ENCODE results near the gene ARL5C.

ARL5C gene

DNA sequence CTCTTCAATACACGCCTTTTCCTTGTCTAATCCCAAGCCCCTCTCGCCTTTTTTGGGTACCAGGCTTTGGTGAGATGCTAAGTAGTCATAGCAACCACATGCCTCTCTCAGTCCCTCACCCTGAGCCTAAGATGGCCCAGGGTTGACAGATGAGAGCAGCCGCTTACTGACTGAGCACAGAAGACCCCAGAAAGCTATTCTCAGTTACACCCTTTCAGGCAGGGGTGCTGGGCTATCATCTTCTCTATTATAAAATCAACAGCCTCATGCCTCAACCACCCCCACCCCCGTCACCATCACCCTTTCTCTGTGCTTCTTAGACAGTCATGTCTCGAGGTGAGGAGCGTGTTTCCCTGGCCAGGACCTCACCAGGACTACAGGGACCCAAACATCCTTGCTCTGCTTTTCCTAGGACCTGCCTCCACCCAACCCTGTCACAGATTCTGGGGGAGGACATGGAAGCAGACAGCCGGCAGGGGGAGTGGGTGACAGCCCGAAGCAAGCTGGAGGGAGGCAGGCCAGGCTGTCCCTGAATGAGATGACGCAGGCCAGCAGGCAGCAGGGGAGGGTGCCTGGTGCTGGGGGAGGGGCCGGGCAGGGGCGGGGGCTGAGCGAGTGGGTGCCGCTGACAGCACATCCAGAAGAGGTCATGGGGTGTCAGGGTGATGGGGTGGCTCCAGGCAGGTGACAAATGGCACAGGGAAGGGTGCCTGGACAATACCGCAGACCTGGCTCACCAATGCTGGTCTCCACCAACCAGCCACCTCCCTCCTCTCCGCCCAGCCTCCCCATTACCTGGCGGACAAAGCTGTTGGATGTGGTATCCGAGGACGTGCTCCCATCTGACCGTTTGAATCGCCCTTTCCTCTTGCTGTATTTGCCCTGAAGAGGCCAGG lies 28.4 kb upstream of the ARL5C start (continued):
- TF ChIP-seq, protein P1, sequence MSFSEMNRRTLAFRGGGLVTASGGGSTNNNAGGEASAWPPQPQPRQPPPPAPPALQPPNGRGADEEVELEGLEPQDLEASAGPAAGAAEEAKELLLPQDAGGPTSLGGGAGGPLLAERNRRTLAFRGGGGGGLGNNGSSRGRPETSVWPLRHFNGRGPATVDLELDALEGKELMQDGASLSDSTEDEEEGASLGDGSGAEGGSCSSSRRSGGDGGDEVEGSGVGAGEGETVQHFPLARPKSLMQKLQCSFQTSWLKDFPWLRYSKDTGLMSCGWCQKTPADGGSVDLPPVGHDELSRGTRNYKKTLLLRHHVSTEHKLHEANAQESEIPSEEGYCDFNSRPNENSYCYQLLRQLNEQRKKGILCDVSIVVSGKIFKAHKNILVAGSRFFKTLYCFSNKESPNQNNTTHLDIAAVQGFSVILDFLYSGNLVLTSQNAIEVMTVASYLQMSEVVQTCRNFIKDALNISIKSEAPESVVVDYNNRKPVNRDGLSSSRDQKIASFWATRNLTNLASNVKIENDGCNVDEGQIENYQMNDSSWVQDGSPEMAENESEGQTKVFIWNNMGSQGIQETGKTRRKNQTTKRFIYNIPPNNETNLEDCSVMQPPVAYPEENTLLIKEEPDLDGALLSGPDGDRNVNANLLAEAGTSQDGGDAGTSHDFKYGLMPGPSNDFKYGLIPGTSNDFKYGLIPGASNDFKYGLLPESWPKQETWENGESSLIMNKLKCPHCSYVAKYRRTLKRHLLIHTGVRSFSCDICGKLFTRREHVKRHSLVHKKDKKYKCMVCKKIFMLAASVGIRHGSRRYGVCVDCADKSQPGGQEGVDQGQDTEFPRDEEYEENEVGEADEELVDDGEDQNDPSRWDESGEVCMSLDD (tag by site-specific recombination; IDR thresholded peaks at IDR 0.05) = no peak
- TF ChIP-seq, protein P2, sequence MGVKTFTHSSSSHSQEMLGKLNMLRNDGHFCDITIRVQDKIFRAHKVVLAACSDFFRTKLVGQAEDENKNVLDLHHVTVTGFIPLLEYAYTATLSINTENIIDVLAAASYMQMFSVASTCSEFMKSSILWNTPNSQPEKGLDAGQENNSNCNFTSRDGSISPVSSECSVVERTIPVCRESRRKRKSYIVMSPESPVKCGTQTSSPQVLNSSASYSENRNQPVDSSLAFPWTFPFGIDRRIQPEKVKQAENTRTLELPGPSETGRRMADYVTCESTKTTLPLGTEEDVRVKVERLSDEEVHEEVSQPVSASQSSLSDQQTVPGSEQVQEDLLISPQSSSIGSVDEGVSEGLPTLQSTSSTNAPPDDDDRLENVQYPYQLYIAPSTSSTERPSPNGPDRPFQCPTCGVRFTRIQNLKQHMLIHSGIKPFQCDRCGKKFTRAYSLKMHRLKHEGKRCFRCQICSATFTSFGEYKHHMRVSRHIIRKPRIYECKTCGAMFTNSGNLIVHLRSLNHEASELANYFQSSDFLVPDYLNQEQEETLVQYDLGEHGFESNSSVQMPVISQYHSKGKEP (tag by site-specific recombination; IDR thresholded peaks at IDR 0.05) = no peak
- TF ChIP-seq ZFP37 (tag by site-specific recombination; IDR thresholded peaks at IDR 0.05) (no peak), ZFHX2 (tag by site-specific recombination; conservative IDR thresholded peaks at IDR 0.05) (peak; percentile 78), SP2 (tag by site-specific recombination; IDR thresholded peaks at IDR 0.05) (peak; percentile 65), GLIS1 (tag by site-specific recombination; IDR thresholded peaks at IDR 0.05) (peak; percentile 52), SP7 (tag by site-specific recombination; IDR thresholded peaks at IDR 0.05) (peak; percentile 42), ZBTB21 (tag by site-specific recombination; IDR thresholded peaks at IDR 0.05) (peak; percentile 34; the same call in 1 of the 2 replicates), TCF7L2 (IDR thresholded peaks at IDR 0.05; ENCODE audit: borderline replicate concordance, low read depth, low read length) (no peak), ZNF830 (tag by site-specific recombination; IDR thresholded peaks at IDR 0.05; ENCODE audit: low read depth) (no peak), ZNF555 (tag by site-specific recombination; conservative IDR thresholded peaks at IDR 0.05) (no peak), ZBTB8A (tag by site-specific recombination; IDR thresholded peaks at IDR 0.05) (no peak), ZBTB48 (tag by site-specific recombination; IDR thresholded peaks at IDR 0.05) (peak; percentile 40; the same call in 1 of the 2 replicates), ZNF157 (tag by site-specific recombination; IDR thresholded peaks at IDR 0.05) (no peak), ZEB2 (tag by site-specific recombination; IDR thresholded peaks at IDR 0.05) (no peak), ZNF366 (tag by site-specific recombination; conservative IDR thresholded peaks at IDR 0.05) (no peak), FEZF1 (tag by site-specific recombination; IDR thresholded peaks at IDR 0.05) (no peak), ZNF76 (tag by site-specific recombination; IDR thresholded peaks at IDR 0.05; ENCODE audit: borderline replicate concordance, low read depth) (no peak), OVOL3 (tag by site-specific recombination; IDR thresholded peaks at IDR 0.05) (no peak)
- TF ChIP-seq, protein P3, sequence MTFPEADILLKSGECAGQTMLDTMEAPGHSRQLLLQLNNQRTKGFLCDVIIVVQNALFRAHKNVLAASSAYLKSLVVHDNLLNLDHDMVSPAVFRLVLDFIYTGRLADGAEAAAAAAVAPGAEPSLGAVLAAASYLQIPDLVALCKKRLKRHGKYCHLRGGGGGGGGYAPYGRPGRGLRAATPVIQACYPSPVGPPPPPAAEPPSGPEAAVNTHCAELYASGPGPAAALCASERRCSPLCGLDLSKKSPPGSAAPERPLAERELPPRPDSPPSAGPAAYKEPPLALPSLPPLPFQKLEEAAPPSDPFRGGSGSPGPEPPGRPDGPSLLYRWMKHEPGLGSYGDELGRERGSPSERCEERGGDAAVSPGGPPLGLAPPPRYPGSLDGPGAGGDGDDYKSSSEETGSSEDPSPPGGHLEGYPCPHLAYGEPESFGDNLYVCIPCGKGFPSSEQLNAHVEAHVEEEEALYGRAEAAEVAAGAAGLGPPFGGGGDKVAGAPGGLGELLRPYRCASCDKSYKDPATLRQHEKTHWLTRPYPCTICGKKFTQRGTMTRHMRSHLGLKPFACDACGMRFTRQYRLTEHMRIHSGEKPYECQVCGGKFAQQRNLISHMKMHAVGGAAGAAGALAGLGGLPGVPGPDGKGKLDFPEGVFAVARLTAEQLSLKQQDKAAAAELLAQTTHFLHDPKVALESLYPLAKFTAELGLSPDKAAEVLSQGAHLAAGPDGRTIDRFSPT (tag by site-specific recombination; IDR thresholded peaks at IDR 0.05) = peak; percentile 68

DNA sequence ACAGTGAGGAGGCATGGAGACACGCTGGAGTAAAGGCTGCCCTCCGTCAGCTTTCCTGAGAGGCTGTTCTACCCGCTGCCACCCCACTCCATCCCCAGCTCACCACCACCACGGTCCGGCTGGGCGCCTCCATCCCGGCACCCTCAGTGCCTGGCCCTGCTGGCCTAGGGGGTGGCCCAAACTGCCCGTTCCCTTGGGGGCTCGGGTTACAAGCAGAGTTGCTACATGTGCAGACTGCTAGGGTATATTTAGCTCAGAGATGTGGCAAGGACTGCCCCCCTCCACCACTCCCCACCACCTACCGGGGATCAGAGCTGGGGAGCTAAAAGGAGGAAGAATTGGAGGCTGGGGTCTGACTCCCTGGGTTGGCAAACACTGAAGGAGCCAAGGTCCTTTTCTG lies 27.4 kb upstream of the ARL5C start:
- Histone ChIP-seq H3K4me1 (ENCODE audit: control insufficient read depth, insufficient read depth, low read length) (peaks cover 19% of the 10 kb centered on the region; the same call in 1 of the 2 replicates), H3K36me3 (ENCODE audit: control insufficient read depth in 2 of 2, insufficient read depth in 1 of 2, low read length in 2 of 2) (peaks cover 27 to 44% of the 10 kb centered on the region in 2 experiments), H3K9me3 (ENCODE audit: control insufficient read depth, insufficient read depth, low read depth, low read length) (no peaks in the 10 kb centered on the region), H3K27ac (ENCODE audit: extremely low read depth, low read depth, low read length) (no peak overlapping the region), H3K4me3 (ENCODE audit: low read depth, low read length) (no peak overlapping the region)
- POLR2A ChIA-PET = no interaction called here
- CTCF ChIA-PET = no interaction called here
- TF ChIP-seq, protein P4, sequence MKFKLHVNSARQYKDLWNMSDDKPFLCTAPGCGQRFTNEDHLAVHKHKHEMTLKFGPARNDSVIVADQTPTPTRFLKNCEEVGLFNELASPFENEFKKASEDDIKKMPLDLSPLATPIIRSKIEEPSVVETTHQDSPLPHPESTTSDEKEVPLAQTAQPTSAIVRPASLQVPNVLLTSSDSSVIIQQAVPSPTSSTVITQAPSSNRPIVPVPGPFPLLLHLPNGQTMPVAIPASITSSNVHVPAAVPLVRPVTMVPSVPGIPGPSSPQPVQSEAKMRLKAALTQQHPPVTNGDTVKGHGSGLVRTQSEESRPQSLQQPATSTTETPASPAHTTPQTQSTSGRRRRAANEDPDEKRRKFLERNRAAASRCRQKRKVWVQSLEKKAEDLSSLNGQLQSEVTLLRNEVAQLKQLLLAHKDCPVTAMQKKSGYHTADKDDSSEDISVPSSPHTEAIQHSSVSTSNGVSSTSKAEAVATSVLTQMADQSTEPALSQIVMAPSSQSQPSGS (tag by site-specific recombination; IDR thresholded peaks at IDR 0.05; ENCODE audit: low read depth) = no peak
- TF ChIP-seq ZNF664 (tag by site-specific recombination; IDR thresholded peaks at IDR 0.05) = no peak
- TF ChIP-seq ZNF623 (tag by site-specific recombination; IDR thresholded peaks at IDR 0.05) = no peak
- TF ChIP-seq, protein P5, sequence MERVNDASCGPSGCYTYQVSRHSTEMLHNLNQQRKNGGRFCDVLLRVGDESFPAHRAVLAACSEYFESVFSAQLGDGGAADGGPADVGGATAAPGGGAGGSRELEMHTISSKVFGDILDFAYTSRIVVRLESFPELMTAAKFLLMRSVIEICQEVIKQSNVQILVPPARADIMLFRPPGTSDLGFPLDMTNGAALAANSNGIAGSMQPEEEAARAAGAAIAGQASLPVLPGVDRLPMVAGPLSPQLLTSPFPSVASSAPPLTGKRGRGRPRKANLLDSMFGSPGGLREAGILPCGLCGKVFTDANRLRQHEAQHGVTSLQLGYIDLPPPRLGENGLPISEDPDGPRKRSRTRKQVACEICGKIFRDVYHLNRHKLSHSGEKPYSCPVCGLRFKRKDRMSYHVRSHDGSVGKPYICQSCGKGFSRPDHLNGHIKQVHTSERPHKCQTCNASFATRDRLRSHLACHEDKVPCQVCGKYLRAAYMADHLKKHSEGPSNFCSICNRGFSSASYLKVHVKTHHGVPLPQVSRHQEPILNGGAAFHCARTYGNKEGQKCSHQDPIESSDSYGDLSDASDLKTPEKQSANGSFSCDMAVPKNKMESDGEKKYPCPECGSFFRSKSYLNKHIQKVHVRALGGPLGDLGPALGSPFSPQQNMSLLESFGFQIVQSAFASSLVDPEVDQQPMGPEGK (tag by site-specific recombination; IDR thresholded peaks at IDR 0.05) = no peak
- TF ChIP-seq, protein P6, sequence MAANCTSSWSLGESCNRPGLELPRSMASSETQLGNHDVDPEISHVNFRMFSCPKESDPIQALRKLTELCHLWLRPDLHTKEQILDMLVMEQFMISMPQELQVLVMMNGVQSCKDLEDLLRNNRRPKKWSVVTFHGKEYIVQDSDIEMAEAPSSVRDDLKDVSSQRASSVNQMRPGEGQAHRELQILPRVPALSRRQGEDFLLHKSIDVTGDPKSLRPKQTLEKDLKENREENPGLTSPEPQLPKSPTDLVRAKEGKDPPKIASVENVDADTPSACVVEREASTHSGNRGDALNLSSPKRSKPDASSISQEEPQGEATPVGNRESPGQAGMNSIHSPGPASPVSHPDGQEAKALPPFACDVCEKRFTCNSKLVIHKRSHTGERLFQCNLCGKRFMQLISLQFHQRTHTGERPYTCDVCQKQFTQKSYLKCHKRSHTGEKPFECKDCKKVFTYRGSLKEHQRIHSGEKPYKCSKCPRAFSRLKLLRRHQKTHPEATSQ (tag by site-specific recombination; IDR thresholded peaks at IDR 0.05) = no peak
- TF ChIP-seq TRIM28 (IDR thresholded peaks at IDR 0.05; ENCODE audit: borderline replicate concordance, low read length) = no peak
